Gastrocnemius medialis (tissue), 4 donors: ENCODE data around the gene LYPLA2.

Source experiments
- POLR2A ChIP-seq, 2 donors: fragments of 450-650 bp; IDR thresholded peaks; one replicate each; pipeline ENCODE4 v1.6.1; 2017; ENCODE audit warnings: antibody characterized with exemption in 2 of 2, mild to moderate bottlenecking in 2 of 2, moderate library complexity in 2 of 2
- TF ChIP-seq, protein P1 (sequence below), 5 experiments: fragments of 450-650 bp in 3 of 5; fragments of 200-600 bp in 2 of 5; sonication (generic) in 2 of 5; IDR thresholded peaks in 4 of 5; conservative IDR thresholded peaks in 1 of 5; 1 replicate in 4 of 5; 2 replicates in 1 of 5; pipeline ENCODE4 v1.5.1; 2016 to 2019; ENCODE audit warnings: antibody characterized with exemption in 5 of 5, mild to moderate bottlenecking in 3 of 5, moderate library complexity in 3 of 5

DNA sequence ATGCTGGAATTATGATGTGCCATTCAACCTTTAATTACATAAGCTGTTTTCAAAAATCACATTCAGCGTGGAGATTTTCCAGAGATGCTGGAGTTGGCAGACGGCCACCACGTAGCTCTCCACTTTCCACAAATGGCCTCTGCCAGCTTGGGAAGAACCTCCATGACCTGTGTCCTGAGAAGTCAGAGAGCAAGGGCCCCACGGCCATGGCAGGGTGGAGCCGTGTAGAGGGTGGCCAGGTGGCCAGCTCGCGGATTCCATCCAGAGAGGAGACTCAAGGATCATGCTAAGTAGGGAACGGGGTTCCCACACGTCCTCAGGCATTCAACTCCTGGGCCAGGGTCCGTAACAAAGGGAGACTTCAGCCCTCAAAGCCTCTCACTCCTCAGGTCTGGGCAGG is 10.9 kb downstream of the LYPLA2 start:
- TF ChIP-seq POLR2A (IDR thresholded peaks at IDR 0.05), result no peak
- TF ChIP-seq, protein P1, sequence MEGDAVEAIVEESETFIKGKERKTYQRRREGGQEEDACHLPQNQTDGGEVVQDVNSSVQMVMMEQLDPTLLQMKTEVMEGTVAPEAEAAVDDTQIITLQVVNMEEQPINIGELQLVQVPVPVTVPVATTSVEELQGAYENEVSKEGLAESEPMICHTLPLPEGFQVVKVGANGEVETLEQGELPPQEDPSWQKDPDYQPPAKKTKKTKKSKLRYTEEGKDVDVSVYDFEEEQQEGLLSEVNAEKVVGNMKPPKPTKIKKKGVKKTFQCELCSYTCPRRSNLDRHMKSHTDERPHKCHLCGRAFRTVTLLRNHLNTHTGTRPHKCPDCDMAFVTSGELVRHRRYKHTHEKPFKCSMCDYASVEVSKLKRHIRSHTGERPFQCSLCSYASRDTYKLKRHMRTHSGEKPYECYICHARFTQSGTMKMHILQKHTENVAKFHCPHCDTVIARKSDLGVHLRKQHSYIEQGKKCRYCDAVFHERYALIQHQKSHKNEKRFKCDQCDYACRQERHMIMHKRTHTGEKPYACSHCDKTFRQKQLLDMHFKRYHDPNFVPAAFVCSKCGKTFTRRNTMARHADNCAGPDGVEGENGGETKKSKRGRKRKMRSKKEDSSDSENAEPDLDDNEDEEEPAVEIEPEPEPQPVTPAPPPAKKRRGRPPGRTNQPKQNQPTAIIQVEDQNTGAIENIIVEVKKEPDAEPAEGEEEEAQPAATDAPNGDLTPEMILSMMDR (IDR thresholded peaks at IDR 0.05 in 4 of 5, conservative IDR thresholded peaks at IDR 0.05 in 1 of 5), result no peak
